ENCODE data around the gene MTMR4. TPM values are rescaled to one million over a fixed set of nuclear protein-coding genes. Genes with fewer than 3 reads are reported as not detected.

Gene MTMR4
- total RNA-seq, 1 experiment from 2014 or later, result 79.4 TPM

GRCh38 chr17:58517928-58518609 is 3.6 kb upstream of the MTMR4 start:
- BruUV-seq (replicated peaks), result no TSS peak

GRCh38 chr17:58517378-58517927 is 3.0 kb upstream of the MTMR4 start:
- Histone ChIP-seq H3K27me3 (replicated peaks; ENCODE audit: insufficient read depth, low read depth, low read length, poor library complexity) (no peaks in the 10 kb centered on the region), H3K27ac (ENCODE audit: low read depth, low read length, poor library complexity, severe bottlenecking) (peak overlapping the region; percentile 91), H3K4me3 (ENCODE audit: low read depth, low read length, poor library complexity, severe bottlenecking) (peak overlapping the region; percentile 78), H3K4me1 (ENCODE audit: insufficient read depth, low read length, poor library complexity, severe bottlenecking) (peaks cover 20% of the 10 kb centered on the region), H3K9me3 (ENCODE audit: low read depth, low read length, poor library complexity, severe bottlenecking) (no peaks in the 10 kb centered on the region), H3K36me3 (ENCODE audit: insufficient read depth, low read length, poor library complexity, severe bottlenecking) (peaks cover 4% of the 10 kb centered on the region)
- ChIA-PET POLR2A (ENCODE audit: low non-redundant PET) (interaction anchor here (0.6 kb wide), 2 partner anchors 264 to 462 kb away, joined by 5 to 6 read pairs; no protein-coding TSS in a partner anchor), CTCF (no interaction called here)
- intact Hi-C loops (cut with micrococcal nuclease; ENCODE audit: unreplicated experiment), result loop anchor here (10.0 kb wide), 2 partner anchors 177 to 637 kb away; partner anchors contain the start of genes PRR11, RAD51C, SKA2 and TEX14
- TF ChIP-seq EZH2 (IDR thresholded peaks at IDR 0.05; ENCODE audit: borderline replicate concordance, low read depth, low read length, poor library complexity, severe bottlenecking) (no peak), CTCF (conservative IDR thresholded peaks at IDR 0.05; ENCODE audit: low read depth, low read length) (no peak)
- no peak for DNase-seq (ENCODE audit: low spot score)
- BruUV-seq (replicated peaks), result no TSS peak

More at GRCh38 chr17:58517928-58518609, 3.6 kb upstream of the MTMR4 start:
- Histone ChIP-seq H3K27ac (ENCODE audit: low read depth, low read length, poor library complexity, severe bottlenecking) (peak overlapping the region; percentile 91), H3K9me3 (ENCODE audit: low read depth, low read length, poor library complexity, severe bottlenecking) (no peaks in the 10 kb centered on the region), H3K36me3 (ENCODE audit: insufficient read depth, low read length, poor library complexity, severe bottlenecking) (no peaks in the 10 kb centered on the region), H3K27me3 (replicated peaks; ENCODE audit: insufficient read depth, low read depth, low read length, poor library complexity) (no peaks in the 10 kb centered on the region), H3K4me1 (ENCODE audit: insufficient read depth, low read length, poor library complexity, severe bottlenecking) (peaks cover 20% of the 10 kb centered on the region), H3K4me3 (ENCODE audit: low read depth, low read length, poor library complexity, severe bottlenecking) (peak overlapping the region; percentile 78)
- no peak for TF ChIP-seq EZH2 (IDR thresholded peaks at IDR 0.05; ENCODE audit: borderline replicate concordance, low read depth, low read length, poor library complexity, severe bottlenecking)
- TF ChIP-seq CTCF (conservative IDR thresholded peaks at IDR 0.05; ENCODE audit: low read depth, low read length), result no peak
- DNase-seq (ENCODE audit: low spot score), result peak; percentile 100
- intact Hi-C loops (cut with micrococcal nuclease; ENCODE audit: unreplicated experiment), result loop anchor here (2.0 to 10.0 kb wide), 4 partner anchors 115 to 637 kb away; partner anchors contain the start of genes PRR11, RAD51C, SKA2 and TEX14
- CTCF ChIA-PET, result interaction anchor here (0.8 to 1.5 kb wide), 3 partner anchors 114 to 487 kb away, joined by 4 read pairs; no protein-coding TSS in a partner anchor
- POLR2A ChIA-PET (ENCODE audit: low non-redundant PET), result interaction anchor here (0.6 kb wide), 1 partner anchor 264 kb away, joined by 6 read pairs; no protein-coding TSS in a partner anchor

GRCh38 chr17:58516644-58517377 is 2.4 kb upstream of the MTMR4 start:
- intact Hi-C loops (cut with micrococcal nuclease; ENCODE audit: unreplicated experiment), result loop anchor here (10.0 kb wide), 2 partner anchors 178 to 638 kb away; partner anchors contain the start of genes PRR11, RAD51C, SKA2 and TEX14
- Histone ChIP-seq H3K27me3 (replicated peaks; ENCODE audit: insufficient read depth, low read depth, low read length, poor library complexity) (no peaks in the 10 kb centered on the region), H3K4me3 (ENCODE audit: low read depth, low read length, poor library complexity, severe bottlenecking) (peak overlapping the region; percentile 78), H3K36me3 (ENCODE audit: insufficient read depth, low read length, poor library complexity, severe bottlenecking) (peaks cover 11% of the 10 kb centered on the region), H3K9me3 (ENCODE audit: low read depth, low read length, poor library complexity, severe bottlenecking) (no peaks in the 10 kb centered on the region), H3K27ac (ENCODE audit: low read depth, low read length, poor library complexity, severe bottlenecking) (peak overlapping the region; percentile 91), H3K4me1 (ENCODE audit: insufficient read depth, low read length, poor library complexity, severe bottlenecking) (peaks cover 20% of the 10 kb centered on the region)
- ChIA-PET POLR2A (ENCODE audit: low non-redundant PET) (interaction anchor here (0.6 kb wide), 1 partner anchor 462 kb away, joined by 5 read pairs; no protein-coding TSS in a partner anchor), CTCF (no interaction called here)
- TF ChIP-seq EZH2 (IDR thresholded peaks at IDR 0.05; ENCODE audit: borderline replicate concordance, low read depth, low read length, poor library complexity, severe bottlenecking) (no peak), CTCF (conservative IDR thresholded peaks at IDR 0.05; ENCODE audit: low read depth, low read length) (no peak)
- BruUV-seq (replicated peaks), result no TSS peak
- no peak for DNase-seq (ENCODE audit: low spot score)
